HG02852 (cell line): ENCODE results near the gene TRAPPC14.
"Not testable (repeated sequence)": the region's sequence is repeated elsewhere in the genome, so short reads cannot be mapped to it uniquely, and the experiment has no call there.

Experiments
- ATAC-seq: cut with Tn5 transposase; IDR thresholded peaks from one replicate; pipeline ENCODE4 v1.9.1; 2021; ENCODE audit warnings: mild to moderate bottlenecking, moderate library complexity; ENCODE audit not compliant: unreplicated experiment

Gene TRAPPC14

GRCh38 chr7:100158229-100159098 is at the start of gene TRAPPC14:
TRAPPC14 (minus strand) TSS chr7:100158723; CDS start chr7:100158499, 224 bp downstream.
- peak; percentile 85 for ATAC-seq

- no peak for ATAC-seq
Observed at GRCh38 chr7:100204454-100204853, 45.9 kb upstream of the TRAPPC14 start.

- no peak for ATAC-seq
Observed at GRCh38 chr7:100200693-100201092, 42.2 kb upstream of the TRAPPC14 start.

GRCh38 chr7:100198266-100198665 is 39.7 kb upstream of the TRAPPC14 start:
- no peak for ATAC-seq

- ATAC-seq, result peak; percentile 32
Observed at GRCh38 chr7:100195901-100196322, 37.4 kb upstream of the TRAPPC14 start.

- ATAC-seq, result no peak
Observed at GRCh38 chr7:100195222-100195621, 36.7 kb upstream of the TRAPPC14 start.

- no peak for ATAC-seq
Observed at GRCh38 chr7:100192969-100193368, 34.4 kb upstream of the TRAPPC14 start.

- ATAC-seq, result not testable (repeated sequence)
Observed at GRCh38 chr7:100192281-100192862, 33.8 kb upstream of the TRAPPC14 start.

- ATAC-seq, result no peak
Observed at GRCh38 chr7:100191775-100192174, 33.3 kb upstream of the TRAPPC14 start.

- no peak for ATAC-seq
Observed at GRCh38 chr7:100190048-100190711, 31.7 kb upstream of the TRAPPC14 start.

- ATAC-seq, result no peak
Observed at GRCh38 chr7:100189061-100189460, 30.5 kb upstream of the TRAPPC14 start.

GRCh38 chr7:100185726-100186125 is 27.2 kb upstream of the TRAPPC14 start:
- ATAC-seq, result no peak

GRCh38 chr7:100183090-100183489 is 24.6 kb upstream of the TRAPPC14 start:
- not testable (repeated sequence) for ATAC-seq

GRCh38 chr7:100182616-100183015 is 24.1 kb upstream of the TRAPPC14 start:
- not testable (repeated sequence) for ATAC-seq

- ATAC-seq, result not testable (repeated sequence)
Observed at GRCh38 chr7:100180084-100180483, 21.6 kb upstream of the TRAPPC14 start.

GRCh38 chr7:100177045-100178001 is 18.8 kb upstream of the TRAPPC14 start, which contains the start of the genes GPC2 and STAG3:
GPC2 (minus strand) TSS chr7:100177381; CDS start chr7:100177199, 182 bp downstream.
STAG3 (plus strand) TSS chr7:100177918; CDS start chr7:100180557, 2,639 bp downstream.
- peak; percentile 88 for ATAC-seq

GRCh38 chr7:100176096-100177044 is 17.8 kb upstream of the TRAPPC14 start:
- no peak for ATAC-seq

GRCh38 chr7:100175296-100175935 is 16.9 kb upstream of the TRAPPC14 start:
- no peak for ATAC-seq

GRCh38 chr7:100174582-100174981 is 16.1 kb upstream of the TRAPPC14 start:
- ATAC-seq, result no peak
